ENCODE data around the gene LMAN2L. TPM values are rescaled to one million over a fixed set of nuclear protein-coding genes. Genes with fewer than 3 reads are reported as not detected.

Gene LMAN2L
- total RNA-seq, 1 donor from 2014 or later: 27.9 TPM

DNA sequence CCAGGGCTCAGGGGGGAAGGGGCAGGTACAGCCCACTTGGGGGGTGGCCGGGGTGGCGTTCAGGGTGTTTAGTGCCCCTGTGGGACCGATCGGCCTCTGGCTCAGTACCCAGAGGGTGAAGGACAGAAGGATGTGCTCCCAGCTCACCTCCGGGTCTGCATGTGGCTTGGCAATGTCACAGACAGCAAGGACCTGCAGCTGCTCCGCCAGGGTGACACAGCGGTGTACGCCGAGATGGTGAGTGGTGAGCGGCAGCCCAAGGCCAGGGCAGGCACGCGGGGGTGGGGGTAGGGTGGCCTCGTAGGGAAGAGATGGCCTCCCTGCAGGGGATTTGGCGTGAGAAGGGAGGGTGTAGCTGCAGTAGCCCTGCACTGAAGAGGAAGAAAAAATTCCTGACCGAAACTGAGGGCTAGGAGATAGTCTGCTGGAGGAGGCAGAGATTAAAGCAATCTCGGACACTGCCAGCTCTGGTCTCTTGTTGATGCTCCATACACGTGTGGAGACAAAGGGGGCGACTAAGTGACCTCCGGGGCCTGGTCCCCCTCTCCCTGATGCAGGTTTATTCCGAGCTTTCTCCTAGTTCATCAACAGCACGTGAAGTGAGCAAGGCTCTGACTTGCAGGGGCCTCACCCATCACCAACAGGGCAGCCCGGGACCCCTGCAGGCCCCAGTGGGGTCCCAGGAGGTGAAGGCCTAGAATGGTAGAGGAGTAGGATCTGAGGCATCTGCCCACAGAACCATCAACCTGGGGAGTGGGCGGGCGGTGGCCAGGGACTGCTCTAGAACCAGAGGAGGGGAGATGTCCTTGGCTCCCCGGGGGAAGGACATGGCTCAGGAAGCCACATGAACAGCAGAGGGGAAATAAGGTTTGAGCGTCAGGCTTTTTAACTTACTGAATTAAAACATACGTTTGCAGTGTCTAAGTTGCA lies 51.9 kb downstream of the LMAN2L start:
- no peak for TF ChIP-seq CTCF (IDR thresholded peaks at IDR 0.05; ENCODE audit: borderline replicate concordance)
- no peaks in the 10 kb centered on the region for H3K9me3 ChIP-seq (replicated peaks)
- intact Hi-C loops (cut with micrococcal nuclease): no loop called here
- peaks cover 13% of the 10 kb centered on the region for H3K4me1 ChIP-seq
- H3K27me3 ChIP-seq (ENCODE audit: low read depth): no peaks in the 10 kb centered on the region
- no peaks in the 10 kb centered on the region for H3K36me3 ChIP-seq
- no peak overlapping the region for H3K27ac ChIP-seq (replicated peaks)
- no peak overlapping the region for H3K4me3 ChIP-seq
- DNase-seq: no peak

DNA sequence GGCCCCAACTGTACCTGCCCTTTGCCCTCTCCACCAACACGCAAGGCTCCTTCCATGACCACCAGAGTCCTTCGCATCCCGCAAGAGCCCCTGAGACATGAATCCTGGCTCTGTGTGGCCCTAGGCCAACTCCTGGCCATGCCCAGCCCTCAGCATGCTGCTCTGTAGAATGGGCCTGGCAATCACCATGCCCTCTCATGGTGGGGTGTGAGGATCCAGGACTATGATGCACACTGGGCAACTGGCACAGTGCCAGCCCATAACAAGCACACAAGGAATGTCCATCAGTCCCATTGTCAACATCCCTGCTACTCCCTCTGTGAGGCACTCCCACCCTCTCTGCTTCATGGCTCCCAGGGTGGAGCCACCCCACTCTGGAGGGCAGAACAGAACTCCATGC lies 52.6 kb downstream of the LMAN2L start:
- Histone ChIP-seq H3K9me3 (replicated peaks) (no peaks in the 10 kb centered on the region), H3K36me3 (no peaks in the 10 kb centered on the region), H3K4me1 (peaks cover 13% of the 10 kb centered on the region), H3K27ac (replicated peaks) (no peak overlapping the region), H3K27me3 (ENCODE audit: low read depth) (no peaks in the 10 kb centered on the region), H3K4me3 (no peak overlapping the region)
- DNase-seq: no peak
- intact Hi-C loops (cut with micrococcal nuclease): no loop called here
- TF ChIP-seq CTCF (IDR thresholded peaks at IDR 0.05; ENCODE audit: borderline replicate concordance): no peak

DNA sequence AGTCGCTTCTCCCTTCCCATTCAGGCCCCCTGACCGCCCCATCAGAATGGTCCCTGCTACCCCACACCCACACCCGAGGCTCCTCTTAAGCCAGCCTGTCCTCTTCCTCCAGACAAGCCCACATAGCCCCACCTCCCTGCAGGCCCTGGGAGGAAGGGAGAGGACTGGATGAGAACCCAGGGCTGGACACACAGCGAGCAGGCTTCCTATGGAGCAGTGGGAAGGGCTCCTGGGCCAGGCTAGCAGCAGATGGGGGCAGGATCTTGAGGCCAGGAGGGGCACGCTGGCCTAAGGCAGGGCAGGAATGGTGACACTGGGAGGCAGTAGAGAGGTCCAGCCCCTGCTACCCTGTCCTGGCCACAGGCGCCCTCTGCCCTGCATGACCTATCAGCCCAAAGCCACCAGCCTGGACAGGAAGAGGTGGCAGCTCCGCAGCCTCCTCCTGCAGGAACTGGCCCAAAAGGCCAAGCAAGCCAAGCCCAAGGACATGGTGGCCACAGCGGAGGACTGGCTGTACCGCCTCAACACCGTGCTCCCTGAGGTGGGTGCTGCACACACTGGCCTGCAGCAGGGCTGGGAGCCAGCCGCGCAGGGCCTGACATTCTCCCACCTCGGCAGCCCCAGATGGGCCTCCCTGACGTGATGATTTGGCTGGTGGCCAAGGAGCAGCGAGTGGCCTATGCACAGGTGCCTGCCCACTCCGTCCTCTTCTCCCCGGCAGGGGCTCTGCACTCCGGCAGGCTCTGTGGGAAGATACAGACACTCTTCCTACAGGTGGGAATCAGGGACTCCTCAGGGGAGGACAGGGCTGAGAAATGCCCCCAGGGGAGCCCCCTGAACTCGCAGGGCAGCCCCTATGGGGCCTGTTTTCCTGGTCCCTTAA lies 54.0 kb downstream of the LMAN2L start:
- peak; percentile 30 for DNase-seq
- peaks cover 13% of the 10 kb centered on the region for H3K4me1 ChIP-seq
- no peaks in the 10 kb centered on the region for H3K9me3 ChIP-seq (replicated peaks)
- no peaks in the 10 kb centered on the region for H3K27me3 ChIP-seq (ENCODE audit: low read depth)
- no peak for TF ChIP-seq CTCF (IDR thresholded peaks at IDR 0.05; ENCODE audit: borderline replicate concordance)
- H3K4me3 ChIP-seq: peak overlapping the region; percentile 25
- no peaks in the 10 kb centered on the region for H3K36me3 ChIP-seq
- H3K27ac ChIP-seq (replicated peaks): no peak overlapping the region
- intact Hi-C loops (cut with micrococcal nuclease): no loop called here

- Histone ChIP-seq H3K27me3 (ENCODE audit: low read depth) (no peaks in the 10 kb centered on the region), H3K4me3 (peak overlapping the region; percentile 25), H3K36me3 (no peaks in the 10 kb centered on the region), H3K9me3 (replicated peaks) (no peaks in the 10 kb centered on the region), H3K27ac (replicated peaks) (no peak overlapping the region), H3K4me1 (peaks cover 13% of the 10 kb centered on the region)
- DNase-seq: no peak
- intact Hi-C loops (cut with micrococcal nuclease): no loop called here
- no peak for TF ChIP-seq CTCF (IDR thresholded peaks at IDR 0.05; ENCODE audit: borderline replicate concordance)
These were observed 54.8 kb downstream of the LMAN2L start for GRCh38 chr2:96684883-96685576.

Data from left ventricle myocardium inferior (tissue), 1 donor.